T-cell (primary cell): ENCODE data around the gene CYP17A1. TPM values are rescaled to one million over a fixed set of nuclear protein-coding genes. Genes with fewer than 3 reads are reported as not detected.

ENCODE experiments used
- ATAC-seq, 4 experiments: fragments of 200-7000 bp in 3 of 4; fragments of 150-1000 bp in 1 of 4; cut with Tn5 transposase; replicated peaks in 1 of 4; 1 replicate in 3 of 4; 2 replicates in 1 of 4; pipeline ENCODE4 v1.10.0; 2021; ENCODE audit warnings: moderate library complexity in 3 of 4, mild to moderate bottlenecking in 2 of 4, moderate number of reproducible peaks in 1 of 4
- CTCF ChIA-PET, 2 donors: fragments of 300-600 bp; sonication (Branson Sonifier 250); formaldehyde crosslinking; loops; one replicate each; lab custom pipeline; 2022; ENCODE audit warnings: antibody characterized with exemption in 2 of 2; lab: Charles Lee
- POLR2A ChIA-PET, 2 donors: fragments of 300-600 bp; sonication (Branson Sonifier 250); formaldehyde crosslinking; loops; one replicate each; lab custom pipeline; 2022; ENCODE audit warnings: antibody characterized with exemption in 2 of 2; lab: Charles Lee
- DNase-seq, 35 experiments: peaks; one replicate each; pipeline versions ENCODE4 v3.0.0 to v3.0.0-alpha.2; 2013 to 2023
- H3K27ac ChIP-seq: one replicate; pipeline ENCODE4 v1.5.1; 2013; ENCODE audit warnings: low read length
- H3K27me3 ChIP-seq, 2 experiments: replicated peaks in 1 of 2; 1 replicate in 1 of 2; 2 replicates in 1 of 2; pipeline versions ENCODE4 v1.6.1 to v1.7.0; 2013; ENCODE audit warnings: low read length in 1 of 2, mixed read lengths in 1 of 2; ENCODE audit not compliant: control insufficient read depth in 2 of 2, insufficient read depth in 2 of 2; ENCODE audit errors: extremely low read depth in 1 of 2
- H3K36me3 ChIP-seq, 2 donors: 1 replicate in 1 of 2; 2 replicates in 1 of 2; pipeline versions ENCODE4 v1.6.1 to v1.7.0; 2013; ENCODE audit warnings: low read length in 1 of 2; ENCODE audit not compliant: control insufficient read depth in 2 of 2, insufficient read depth in 1 of 2; ENCODE audit errors: extremely low read depth in 1 of 2
- H3K4me1 ChIP-seq, 2 experiments: 1 replicate in 1 of 2; 2 replicates in 1 of 2; pipeline versions ENCODE4 v1.6.1 to v1.7.0; 2013; ENCODE audit warnings: low read length in 2 of 2, mixed read lengths in 1 of 2; ENCODE audit not compliant: insufficient read depth in 2 of 2, control insufficient read depth in 1 of 2; ENCODE audit errors: extremely low read depth in 1 of 2
- H3K4me3 ChIP-seq, 2 donors: 1 replicate in 1 of 2; 2 replicates in 1 of 2; pipeline versions ENCODE4 v1.5.1 to v1.7.0; 2013; ENCODE audit warnings: mild to moderate bottlenecking in 2 of 2, low read length in 1 of 2, moderate library complexity in 1 of 2; ENCODE audit not compliant: control insufficient read depth in 1 of 2; ENCODE audit errors: extremely low read depth in 1 of 2
- H3K9me3 ChIP-seq: 2 replicates; pipeline ENCODE4 v1.7.0; 2013
- H3K27ac Mint-ChIP-seq, 2 donors: one replicate each; pipeline ENCODE4 v1.8.0; 2020 to 2021; ENCODE audit warnings: mild to moderate bottlenecking in 2 of 2, mixed read lengths in 2 of 2
- H3K27me3 Mint-ChIP-seq, 2 donors: one replicate each; pipeline ENCODE4 v1.8.0; 2021 to 2022; ENCODE audit warnings: mixed read lengths in 2 of 2
- H3K36me3 Mint-ChIP-seq: one replicate; pipeline ENCODE4 v1.8.0; 2021; ENCODE audit warnings: mixed read lengths
- H3K4me1 Mint-ChIP-seq, 3 donors: one replicate each; pipeline ENCODE4 v1.8.0; 2020 to 2022; ENCODE audit warnings: mixed read lengths in 3 of 3, mild to moderate bottlenecking in 1 of 3
- H3K4me3 Mint-ChIP-seq, 3 donors: one replicate each; pipeline ENCODE4 v1.8.0; 2020 to 2022; ENCODE audit warnings: mild to moderate bottlenecking in 3 of 3, mixed read lengths in 3 of 3, moderate library complexity in 3 of 3
- H3K9me3 Mint-ChIP-seq, 3 donors: one replicate each; pipeline ENCODE4 v1.8.0; 2020 to 2022; ENCODE audit warnings: mixed read lengths in 3 of 3
- WGBS: methylation state at CpG from one replicate; pipeline ENCODE4 v1.1.5; 2013; ENCODE audit warnings: missing lambda C conversion rate; ENCODE audit not compliant: insufficient coverage; 5-methylcytosine and 5-hydroxymethylcytosine counted together
- total RNA-seq, 35 experiments: library from RNA in 6 of 35; stranded (reverse) in 6 of 35; fragments of 120-200 nt in 1 of 35; gene quantifications; one replicate each; pipeline versions ENCODE4 v1.2.1 to v1.2.4 and lab custom pipeline; 2013 to 2026

CYP17A1 gene
- total RNA-seq, 5 donors from 2014 or later (not counting 1 experiment from before 2014, with no cell fraction given) = 3.2 to 5.1 (median 4.1) TPM; not detected in 2

DNA sequence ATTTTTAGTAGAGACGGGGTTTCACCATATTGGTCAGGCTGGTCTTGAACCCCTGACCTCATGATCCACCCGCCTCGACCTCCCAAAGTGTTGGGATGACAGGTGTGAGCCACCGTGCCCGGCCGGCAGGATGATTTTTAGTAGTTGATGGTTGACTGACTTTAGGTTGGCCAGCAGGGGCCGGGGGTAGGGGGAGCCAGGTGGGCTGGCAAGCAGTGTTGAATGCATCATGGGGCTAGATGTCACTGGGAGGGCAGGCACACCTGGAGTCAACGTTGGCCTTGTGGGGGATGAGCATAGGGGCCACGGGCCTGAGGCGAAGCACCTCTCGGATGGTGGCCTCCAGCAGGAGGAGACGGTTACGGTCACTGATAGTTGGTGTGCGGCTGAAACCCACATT lies 5.0 kb downstream of the CYP17A1 start:
- CTCF ChIA-PET = interaction anchor here (0.5 to 0.6 kb wide), 2 partner anchors 29 to 66 kb away, joined by 3 to 5 read pairs; no protein-coding TSS in a partner anchor
- POLR2A ChIA-PET = no interaction called here
- H3K9me3 ChIP-seq = no peaks in the 10 kb centered on the region
- peaks cover 0 to 37% of the 10 kb centered on the region in 2 experiments for H3K27me3 ChIP-seq
- ATAC-seq (no peak), DNase-seq (no peak)
- H3K27ac ChIP-seq = no peak overlapping the region
- H3K9me3 Mint-ChIP-seq = no peaks in the 10 kb centered on the region
- H3K4me3 Mint-ChIP-seq = no peak overlapping the region
- 88% methylated on average over 13 of the region's 14 CpGs for WGBS
- H3K4me1 Mint-ChIP-seq = no peaks in the 10 kb centered on the region
- H3K36me3 Mint-ChIP-seq = no peaks in the 10 kb centered on the region
- no peak overlapping the region for H3K27ac Mint-ChIP-seq
- peaks cover 0 to 5% of the 10 kb centered on the region in 2 experiments for H3K4me1 ChIP-seq
- H3K36me3 ChIP-seq = no peaks in the 10 kb centered on the region
- no peak overlapping the region for H3K4me3 ChIP-seq
- no peaks in the 10 kb centered on the region for H3K27me3 Mint-ChIP-seq

DNA sequence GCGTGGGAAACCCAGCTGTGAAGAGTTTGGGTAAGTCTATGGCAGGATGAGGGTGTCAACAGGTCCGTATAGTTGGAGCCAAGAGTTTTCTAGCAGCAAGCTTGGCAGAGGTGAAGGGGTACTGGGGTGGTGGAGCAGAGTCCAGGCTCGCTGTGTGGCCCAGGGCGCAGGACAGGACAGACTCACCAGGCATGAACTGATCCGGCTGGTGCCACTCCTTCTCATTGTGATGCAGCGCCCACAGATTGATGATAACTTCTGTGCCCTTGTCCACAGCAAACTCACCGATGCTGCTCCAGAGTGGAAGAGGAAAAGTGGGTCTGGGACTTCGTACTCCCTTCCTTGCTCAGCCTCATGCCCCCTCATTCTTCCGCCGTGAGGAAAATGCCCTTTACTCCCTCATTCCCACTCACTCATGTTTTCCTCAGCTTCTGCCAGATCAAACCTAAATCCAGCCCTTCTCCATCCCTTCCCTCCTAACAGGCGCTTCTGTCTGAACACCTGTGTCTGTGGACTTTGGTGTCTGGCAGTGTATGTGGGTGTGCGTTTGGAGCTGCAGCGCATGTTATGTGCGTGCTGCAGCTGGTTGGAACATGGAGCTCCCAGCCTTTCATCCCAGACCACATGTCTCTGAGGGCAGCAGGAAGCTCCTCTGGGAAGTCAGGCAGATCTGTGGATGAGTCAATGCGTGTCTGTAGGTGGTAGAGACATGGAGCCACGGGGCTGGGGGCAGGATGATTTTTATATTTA lies 5.7 kb downstream of the CYP17A1 start:
- DNase-seq (no peak), ATAC-seq (no peak)
- CTCF ChIA-PET = no interaction called here
- Histone ChIP-seq H3K27me3 (peaks cover 0 to 31% of the 10 kb centered on the region in 2 experiments), H3K4me1 (peaks cover 0 to 5% of the 10 kb centered on the region in 2 experiments), H3K27ac (no peak overlapping the region), H3K4me3 (no peak overlapping the region), H3K9me3 (no peaks in the 10 kb centered on the region), H3K36me3 (no peaks in the 10 kb centered on the region)
- H3K27ac Mint-ChIP-seq = no peak overlapping the region
- H3K27me3 Mint-ChIP-seq = no peaks in the 10 kb centered on the region
- H3K9me3 Mint-ChIP-seq = no peaks in the 10 kb centered on the region
- WGBS = 71% methylated on average over 5 of the region's 16 CpGs
- no peaks in the 10 kb centered on the region for H3K36me3 Mint-ChIP-seq
- no peaks in the 10 kb centered on the region for H3K4me1 Mint-ChIP-seq
- POLR2A ChIA-PET = no interaction called here
- H3K4me3 Mint-ChIP-seq = no peak overlapping the region

DNA sequence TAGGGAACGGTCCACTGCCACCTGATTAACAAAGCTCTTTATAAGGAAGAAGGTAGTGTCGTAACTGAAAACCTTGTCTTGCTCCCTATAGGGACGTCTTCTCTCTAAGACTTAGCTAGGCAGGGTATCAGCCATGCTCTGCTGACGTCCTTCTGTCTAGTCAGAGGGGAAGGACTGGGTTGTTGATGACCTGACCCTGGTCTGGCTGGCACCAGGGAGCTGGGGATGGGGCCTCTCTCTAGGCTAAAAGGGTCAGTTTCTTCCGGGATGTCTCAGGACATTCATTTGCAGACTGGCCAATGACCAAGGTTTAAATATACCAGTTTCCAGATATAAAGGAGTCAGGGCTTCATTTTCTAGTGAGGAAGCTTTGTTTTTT lies 9.6 kb downstream of the CYP17A1 start:
- H3K4me1 ChIP-seq = no peaks in the 10 kb centered on the region
- ATAC-seq (no peak), DNase-seq (no peak)
- H3K27me3 ChIP-seq = peaks cover 0 to 15% of the 10 kb centered on the region in 2 experiments
- no peak overlapping the region for H3K4me3 ChIP-seq
- POLR2A ChIA-PET = interaction anchor here in 1 of 2 donors (0.6 kb wide), 1 partner anchor 571 kb away, joined by 3 read pairs; no protein-coding TSS in a partner anchor
- Mint-ChIP-seq H3K27me3 (no peaks in the 10 kb centered on the region), H3K4me3 (no peak overlapping the region), H3K9me3 (no peaks in the 10 kb centered on the region), H3K36me3 (no peaks in the 10 kb centered on the region), H3K4me1 (no peaks in the 10 kb centered on the region), H3K27ac (no peak overlapping the region)
- no peaks in the 10 kb centered on the region for H3K9me3 ChIP-seq
- H3K27ac ChIP-seq = no peak overlapping the region
- WGBS = 67% methylated on average over 1 of the region's 5 CpGs
- CTCF ChIA-PET = interaction anchor here in 1 of 2 donors (0.6 to 0.7 kb wide), 2 partner anchors 257 to 286 kb away, joined by 3 read pairs; no protein-coding TSS in a partner anchor
- no peaks in the 10 kb centered on the region for H3K36me3 ChIP-seq

DNA sequence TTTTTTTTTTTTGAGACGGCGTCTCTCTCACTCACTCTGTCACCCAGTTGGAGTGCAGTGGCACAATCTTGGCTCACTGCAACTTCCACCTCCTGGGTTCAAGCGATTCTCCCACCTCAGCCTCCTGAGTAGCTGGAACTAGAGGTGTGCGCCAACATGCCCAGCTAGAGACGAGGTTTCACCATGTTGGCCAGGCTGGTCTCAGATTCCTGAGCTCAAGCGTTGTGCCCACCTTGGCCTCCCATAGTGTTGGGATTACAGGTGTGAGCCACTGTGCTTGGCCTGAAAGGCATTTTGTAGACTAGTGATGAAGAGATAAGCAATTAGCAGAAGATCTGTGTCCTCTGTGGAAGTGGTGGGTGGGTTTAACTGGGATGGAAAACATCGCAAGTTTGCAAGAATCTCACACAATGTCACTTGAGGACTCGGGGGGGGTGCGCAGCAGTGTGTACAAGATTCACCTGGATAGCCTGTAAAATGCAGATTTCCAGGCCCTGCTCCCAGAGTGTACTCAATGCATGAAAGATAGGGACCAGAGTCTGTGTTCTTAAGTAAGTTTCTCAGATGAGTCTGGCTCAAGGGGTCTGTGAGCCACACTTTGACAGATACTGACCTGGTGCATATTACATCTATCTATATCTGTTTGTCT lies 10.9 kb downstream of the CYP17A1 start:
- ATAC-seq (no peak), DNase-seq (no peak)
- Mint-ChIP-seq H3K27me3 (no peaks in the 10 kb centered on the region), H3K36me3 (no peaks in the 10 kb centered on the region), H3K4me1 (no peaks in the 10 kb centered on the region), H3K9me3 (no peaks in the 10 kb centered on the region), H3K4me3 (no peak overlapping the region), H3K27ac (no peak overlapping the region)
- peaks cover 0 to 12% of the 10 kb centered on the region in 2 experiments for H3K27me3 ChIP-seq
- H3K4me3 ChIP-seq = no peak overlapping the region
- no peaks in the 10 kb centered on the region for H3K9me3 ChIP-seq
- CTCF ChIA-PET = interaction anchor here in 1 of 2 donors (0.6 to 0.7 kb wide), 3 partner anchors 60 to 422 kb away, joined by 3 to 6 read pairs (median 5); partner anchors contain the start of gene WBP1L
- POLR2A ChIA-PET = no interaction called here
- H3K4me1 ChIP-seq = no peaks in the 10 kb centered on the region
- WGBS = 90% methylated on average over 7 of the region's 9 CpGs
- no peaks in the 10 kb centered on the region for H3K36me3 ChIP-seq
- no peak overlapping the region for H3K27ac ChIP-seq

DNA sequence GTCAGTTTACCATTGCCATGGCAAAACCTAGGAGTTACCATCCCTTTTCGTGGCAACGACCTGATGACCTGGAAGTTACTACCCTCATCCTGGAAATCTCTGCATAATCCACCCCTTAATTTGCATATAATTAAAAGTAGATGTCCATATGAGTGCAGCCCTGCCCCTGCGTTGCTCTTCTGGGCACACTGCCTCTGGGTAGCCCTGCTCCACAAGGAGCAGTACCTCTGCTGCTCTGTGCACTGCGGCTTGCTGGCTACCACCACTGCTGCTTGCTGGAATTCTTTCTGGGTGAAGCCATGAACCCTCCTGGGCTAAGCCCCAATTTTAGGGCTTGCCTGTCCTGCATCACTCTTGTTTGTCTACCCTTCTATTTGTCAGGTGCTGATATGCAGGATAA lies 12.5 kb downstream of the CYP17A1 start:
- Histone ChIP-seq H3K36me3 (no peaks in the 10 kb centered on the region), H3K27me3 (peaks cover 0 to 8% of the 10 kb centered on the region in 2 experiments), H3K4me3 (no peak overlapping the region), H3K4me1 (no peaks in the 10 kb centered on the region), H3K9me3 (no peaks in the 10 kb centered on the region), H3K27ac (no peak overlapping the region)
- no peaks in the 10 kb centered on the region for H3K36me3 Mint-ChIP-seq
- no peak overlapping the region for H3K4me3 Mint-ChIP-seq
- CTCF ChIA-PET = no interaction called here
- no peaks in the 10 kb centered on the region for H3K9me3 Mint-ChIP-seq
- DNase-seq (no peak), ATAC-seq (no peak)
- POLR2A ChIA-PET = no interaction called here
- WGBS = 90% methylated on average over 2 of the region's 4 CpGs
- no peak overlapping the region for H3K27ac Mint-ChIP-seq
- H3K4me1 Mint-ChIP-seq = no peaks in the 10 kb centered on the region
- H3K27me3 Mint-ChIP-seq = no peaks in the 10 kb centered on the region

DNA sequence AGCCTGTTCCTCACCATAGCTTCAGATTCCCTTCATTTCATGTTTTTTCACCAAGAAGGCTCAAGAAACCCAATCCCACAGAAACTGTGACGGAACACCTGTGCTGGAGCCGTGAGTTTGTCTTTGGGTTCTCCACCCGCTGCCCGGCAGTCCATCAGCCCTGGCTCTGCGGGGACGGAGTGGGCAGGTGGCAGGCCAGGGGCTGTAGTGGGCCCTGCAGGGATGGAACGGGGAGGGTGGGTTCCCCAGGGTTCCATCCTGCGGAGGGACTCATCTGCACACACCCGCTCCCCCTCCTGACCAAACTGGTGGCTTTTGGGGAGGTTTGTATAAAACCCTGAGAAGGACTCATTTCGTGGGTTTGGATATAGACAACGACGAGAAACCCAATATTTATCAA lies 15.0 kb downstream of the CYP17A1 start:
- H3K27ac ChIP-seq = no peak overlapping the region
- Mint-ChIP-seq H3K4me1 (peaks cover 0 to 1% (median 0%) of the 10 kb centered on the region in 3 donors), H3K27me3 (no peaks in the 10 kb centered on the region), H3K36me3 (no peaks in the 10 kb centered on the region), H3K27ac (no peak overlapping the region), H3K9me3 (no peaks in the 10 kb centered on the region), H3K4me3 (no peak overlapping the region)
- no peaks in the 10 kb centered on the region for H3K36me3 ChIP-seq
- CTCF ChIA-PET = no interaction called here
- H3K4me1 ChIP-seq = no peaks in the 10 kb centered on the region
- DNase-seq = no peak
- no peak overlapping the region for H3K4me3 ChIP-seq
- no peak for ATAC-seq
- H3K27me3 ChIP-seq = no peaks in the 10 kb centered on the region
- no peaks in the 10 kb centered on the region for H3K9me3 ChIP-seq
- POLR2A ChIA-PET = no interaction called here
- WGBS = 96% methylated on average over 6 of the region's 12 CpGs
